Measurements from ENCODE around the gene GPR142. TPM values are rescaled to one million over a fixed set of nuclear protein-coding genes. Genes with fewer than 3 reads are reported as not detected.

The GPR142 gene
- total RNA-seq, 4 donors from 2014 or later, result not detected

GRCh38 chr17:74369665-74370490 is 2.6 kb downstream of the GPR142 start:
- H3K9me3 ChIP-seq, result no peaks in the 10 kb centered on the region
- WGBS, result 92% methylated on average over 14 of the region's 17 CpGs
- no peak overlapping the region for H3K4me3 ChIP-seq
- no peaks in the 10 kb centered on the region for H3K36me3 ChIP-seq
- DNase-seq (ENCODE audit: low spot score in 2 of 2), result no peak
- TF ChIP-seq POLR2A (IDR thresholded peaks at IDR 0.05), result no peak
- H3K27me3 ChIP-seq, result peaks cover 25% of the 10 kb centered on the region
- H3K4me1 ChIP-seq, result peaks cover 5% of the 10 kb centered on the region
- no peak overlapping the region for H3K27ac ChIP-seq

DNA sequence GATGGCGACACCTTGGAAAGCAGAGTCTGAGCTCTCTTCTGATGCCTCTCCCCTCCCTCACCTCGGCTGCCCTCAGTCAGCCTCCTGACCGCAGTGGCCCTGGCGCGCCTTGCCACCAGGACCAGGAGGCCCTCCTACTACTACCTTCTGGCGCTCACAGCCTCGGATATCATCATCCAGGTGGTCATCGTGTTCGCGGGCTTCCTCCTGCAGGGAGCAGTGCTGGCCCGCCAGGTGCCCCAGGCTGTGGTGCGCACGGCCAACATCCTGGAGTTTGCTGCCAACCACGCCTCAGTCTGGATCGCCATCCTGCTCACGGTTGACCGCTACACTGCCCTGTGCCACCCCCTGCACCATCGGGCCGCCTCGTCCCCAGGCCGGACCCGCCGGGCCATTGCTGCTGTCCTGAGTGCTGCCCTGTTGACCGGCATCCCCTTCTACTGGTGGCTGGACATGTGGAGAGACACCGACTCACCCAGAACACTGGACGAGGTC is 4.4 kb downstream of the GPR142 start:
- no peaks in the 10 kb centered on the region for H3K36me3 ChIP-seq
- H3K9me3 ChIP-seq, result no peaks in the 10 kb centered on the region
- DNase-seq (ENCODE audit: low spot score in 2 of 2), result no peak
- peaks cover 24% of the 10 kb centered on the region for H3K27me3 ChIP-seq
- WGBS, result 83% methylated on average over 13 of the region's 26 CpGs
- no peak for TF ChIP-seq POLR2AphosphoS5 (IDR thresholded peaks at IDR 0.05)
- no peak for TF ChIP-seq CTCF (IDR thresholded peaks at IDR 0.05)
- TF ChIP-seq POLR2A (IDR thresholded peaks at IDR 0.05), result no peak
- no peak for TF ChIP-seq EP300 (IDR thresholded peaks at IDR 0.05)
- H3K27ac ChIP-seq, result no peak overlapping the region
- H3K4me1 ChIP-seq, result peaks cover 5% of the 10 kb centered on the region
- no peak overlapping the region for H3K4me3 ChIP-seq

DNA sequence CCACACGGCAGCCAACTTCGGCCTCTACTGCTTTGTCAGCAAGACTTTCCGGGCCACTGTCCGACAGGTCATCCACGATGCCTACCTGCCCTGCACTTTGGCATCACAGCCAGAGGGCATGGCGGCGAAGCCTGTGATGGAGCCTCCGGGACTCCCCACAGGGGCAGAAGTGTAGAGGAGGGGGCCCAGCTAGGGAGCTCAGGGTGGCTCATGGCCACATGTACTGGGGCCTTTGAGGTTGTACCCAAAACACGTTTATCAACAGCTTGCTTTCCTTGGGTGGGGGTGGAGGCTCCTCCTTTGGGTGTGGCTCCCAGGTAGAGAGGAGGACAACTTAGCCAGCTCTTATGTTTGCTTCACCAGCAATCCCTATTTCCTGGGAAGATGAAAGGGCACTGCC is 5.1 kb downstream of the GPR142 start:
- no peak for DNase-seq (ENCODE audit: low spot score in 2 of 2)
- 100% methylated on average over 2 of the region's 9 CpGs for WGBS
- no peak overlapping the region for H3K27ac ChIP-seq
- H3K4me1 ChIP-seq, result peaks cover 5% of the 10 kb centered on the region
- H3K27me3 ChIP-seq, result peaks cover 25% of the 10 kb centered on the region
- no peaks in the 10 kb centered on the region for H3K36me3 ChIP-seq
- TF ChIP-seq CTCF (IDR thresholded peaks at IDR 0.05), result no peak
- TF ChIP-seq POLR2A (IDR thresholded peaks at IDR 0.05), result no peak
- TF ChIP-seq POLR2AphosphoS5 (IDR thresholded peaks at IDR 0.05), result no peak
- TF ChIP-seq EP300 (IDR thresholded peaks at IDR 0.05), result no peak
- no peak overlapping the region for H3K4me3 ChIP-seq
- H3K9me3 ChIP-seq, result no peaks in the 10 kb centered on the region

GRCh38 chr17:74373838-74374606 is 6.7 kb downstream of the GPR142 start:
- TF ChIP-seq EP300 (IDR thresholded peaks at IDR 0.05), result no peak
- no peak for TF ChIP-seq POLR2AphosphoS5 (IDR thresholded peaks at IDR 0.05)
- TF ChIP-seq CTCF (IDR thresholded peaks at IDR 0.05), result no peak
- no peak for TF ChIP-seq POLR2A (IDR thresholded peaks at IDR 0.05)
- peaks cover 21% of the 10 kb centered on the region for H3K27me3 ChIP-seq

DNA sequence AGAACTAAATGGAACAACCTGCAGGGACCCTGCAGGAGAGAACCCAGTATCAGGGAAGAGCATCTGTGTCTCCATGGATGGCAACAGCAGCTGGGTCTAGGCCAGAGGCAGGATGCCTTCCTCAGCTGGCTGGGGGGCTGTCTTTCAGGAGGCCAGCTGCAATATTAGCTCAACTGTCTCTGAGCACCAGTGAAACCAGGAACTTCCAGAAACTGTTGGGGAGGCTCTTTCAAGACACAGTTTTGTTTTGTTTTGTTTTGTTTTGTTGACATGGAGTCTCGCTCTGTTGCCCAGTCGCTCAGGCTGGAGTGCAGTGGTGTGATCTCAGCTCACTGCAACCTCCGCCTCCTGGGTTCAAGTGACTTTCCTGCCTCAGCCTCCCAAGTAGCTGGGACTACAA is 7.6 kb downstream of the GPR142 start:
- H3K4me3 ChIP-seq, result no peak overlapping the region
- WGBS, result 86% methylated on average over 3 of the region's 3 CpGs
- DNase-seq (ENCODE audit: low spot score in 2 of 2), result no peak
- TF ChIP-seq EP300 (IDR thresholded peaks at IDR 0.05) (no peak), CTCF (IDR thresholded peaks at IDR 0.05) (no peak), POLR2AphosphoS5 (IDR thresholded peaks at IDR 0.05) (no peak), POLR2A (IDR thresholded peaks at IDR 0.05) (no peak)
- peaks cover 8% of the 10 kb centered on the region for H3K4me1 ChIP-seq
- no peaks in the 10 kb centered on the region for H3K9me3 ChIP-seq
- H3K36me3 ChIP-seq, result no peaks in the 10 kb centered on the region
- H3K27ac ChIP-seq, result no peak overlapping the region
- peaks cover 15% of the 10 kb centered on the region for H3K27me3 ChIP-seq

More at GRCh38 chr17:74373838-74374606, 6.7 kb downstream of the GPR142 start:
- WGBS, result 84% methylated on average over 13 of the region's 15 CpGs
- Histone ChIP-seq H3K27ac (no peak overlapping the region), H3K9me3 (no peaks in the 10 kb centered on the region), H3K4me3 (no peak overlapping the region), H3K4me1 (peaks cover under 1% of the 10 kb centered on the region), H3K36me3 (no peaks in the 10 kb centered on the region)
- no peak for DNase-seq (ENCODE audit: low spot score in 2 of 2)

Measured in suprapubic skin (tissue), 4 donors.